RCC 7860 (cell line): Measurements from ENCODE around the gene SLC25A14.

Experiments
- DNase-seq: peaks from one replicate; pipeline ENCODE4 v3.0.0-alpha.2; 2015; ENCODE audit warnings: low spot score
- FAIRE-seq: peaks from 2 replicates; lab custom pipeline; 2012; peaks lifted over from hg19 to GRCh38; lab: Jason Lieb, UNC

SLC25A14 gene

GRCh38 chrX:130378024-130378669 is 38.4 kb downstream of the SLC25A14 start:
- FAIRE-seq (no peak), DNase-seq (no peak)

GRCh38 chrX:130385520-130385919 is 45.8 kb downstream of the SLC25A14 start, which contains the start of gene GPR119:
Gene GPR119, minus strand, starts transcription at chrX:130385674. Its CDS starts 227 bp downstream, at chrX:130385447.
- FAIRE-seq (no peak), DNase-seq (no peak)

GRCh38 chrX:130386408-130386808 is 46.7 kb downstream of the SLC25A14 start:
- FAIRE-seq: no peak

GRCh38 chrX:130393451-130394074 is 53.8 kb downstream of the SLC25A14 start:
- FAIRE-seq (no peak), DNase-seq (no peak)

More at GRCh38 chrX:130386408-130386808, 46.7 kb downstream of the SLC25A14 start:
- no peak for DNase-seq

GRCh38 chrX:130395341-130395740 is 55.6 kb downstream of the SLC25A14 start:
- no peak for FAIRE-seq
- DNase-seq: no peak

GRCh38 chrX:130401415-130402207 is 61.9 kb downstream of the SLC25A14 start, which contains the start of gene RBMX2:
Gene RBMX2, plus strand, starts transcription at chrX:130401987. Its CDS starts 46 bp downstream, at chrX:130402033.
- DNase-seq (peak; percentile 50), FAIRE-seq (no peak)

- no peak for FAIRE-seq
- no peak for DNase-seq
Observed at GRCh38 chrX:130402208-130402684, 62.5 kb downstream of the SLC25A14 start.

- DNase-seq (no peak), FAIRE-seq (no peak)
Observed at GRCh38 chrX:130413415-130413814, 73.7 kb downstream of the SLC25A14 start.

GRCh38 chrX:130414800-130415199 is 75.1 kb downstream of the SLC25A14 start:
- no peak for FAIRE-seq
- DNase-seq: no peak

- no peak for FAIRE-seq
- DNase-seq: no peak
Observed at GRCh38 chrX:130415201-130415600, 75.5 kb downstream of the SLC25A14 start.

- DNase-seq: no peak
- FAIRE-seq: no peak
Observed at GRCh38 chrX:130416785-130417184, 77.1 kb downstream of the SLC25A14 start.

- no peak for FAIRE-seq
- no peak for DNase-seq
Observed at GRCh38 chrX:130418066-130418465, 78.3 kb downstream of the SLC25A14 start.

- FAIRE-seq: no peak
- no peak for DNase-seq
Observed at GRCh38 chrX:130418740-130419139, 79.0 kb downstream of the SLC25A14 start.

- no peak for DNase-seq
- FAIRE-seq: no peak
Observed at GRCh38 chrX:130419263-130419662, 79.5 kb downstream of the SLC25A14 start.
